ENCODE measurements around the gene ALS2CL.
A peak's percentile ranks its signal among the peaks of the same experiment; 100 is the strongest.

Gene ALS2CL

DNA sequence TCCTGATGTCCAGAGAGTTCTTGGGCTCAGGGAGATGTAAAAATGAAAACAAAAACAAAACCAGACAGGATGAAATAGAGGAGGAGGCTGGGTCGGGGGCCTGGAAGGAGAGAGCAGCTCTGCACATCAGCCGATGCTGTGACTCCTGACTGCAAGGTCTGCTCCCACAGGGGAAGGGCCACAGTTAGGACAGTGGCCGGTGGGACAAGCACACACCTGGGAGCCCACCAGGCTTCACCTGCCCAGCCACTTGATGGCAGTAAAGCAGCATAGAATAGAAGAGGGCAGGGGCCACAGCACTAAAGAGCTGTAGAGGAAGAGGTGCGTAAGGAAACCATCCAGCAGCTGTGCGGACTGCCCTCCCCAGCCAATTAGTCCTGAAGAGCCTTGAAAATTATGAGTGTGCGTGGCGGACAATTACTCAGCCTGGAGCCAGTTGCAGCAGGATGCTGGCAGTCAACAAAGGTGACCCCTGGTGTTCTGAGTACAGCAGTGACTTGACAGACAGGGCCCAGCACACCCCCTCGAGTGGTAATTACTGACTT lies 29.8 kb downstream of the ALS2CL start:
- peak; percentile 30 for DNase-seq (ENCODE audit: low read depth)
- no peak overlapping the region for H3K4me3 ChIP-seq (ENCODE audit: low read depth, low read length)
- TF ChIP-seq, protein P1, sequence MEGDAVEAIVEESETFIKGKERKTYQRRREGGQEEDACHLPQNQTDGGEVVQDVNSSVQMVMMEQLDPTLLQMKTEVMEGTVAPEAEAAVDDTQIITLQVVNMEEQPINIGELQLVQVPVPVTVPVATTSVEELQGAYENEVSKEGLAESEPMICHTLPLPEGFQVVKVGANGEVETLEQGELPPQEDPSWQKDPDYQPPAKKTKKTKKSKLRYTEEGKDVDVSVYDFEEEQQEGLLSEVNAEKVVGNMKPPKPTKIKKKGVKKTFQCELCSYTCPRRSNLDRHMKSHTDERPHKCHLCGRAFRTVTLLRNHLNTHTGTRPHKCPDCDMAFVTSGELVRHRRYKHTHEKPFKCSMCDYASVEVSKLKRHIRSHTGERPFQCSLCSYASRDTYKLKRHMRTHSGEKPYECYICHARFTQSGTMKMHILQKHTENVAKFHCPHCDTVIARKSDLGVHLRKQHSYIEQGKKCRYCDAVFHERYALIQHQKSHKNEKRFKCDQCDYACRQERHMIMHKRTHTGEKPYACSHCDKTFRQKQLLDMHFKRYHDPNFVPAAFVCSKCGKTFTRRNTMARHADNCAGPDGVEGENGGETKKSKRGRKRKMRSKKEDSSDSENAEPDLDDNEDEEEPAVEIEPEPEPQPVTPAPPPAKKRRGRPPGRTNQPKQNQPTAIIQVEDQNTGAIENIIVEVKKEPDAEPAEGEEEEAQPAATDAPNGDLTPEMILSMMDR (IDR thresholded peaks at IDR 0.05; ENCODE audit: control insufficient read depth, extremely low read depth, insufficient read depth): peak; percentile 41

GRCh38 chr3:46662771-46663551 lies 30.5 kb downstream of the ALS2CL start:
- TF ChIP-seq, protein P1 (IDR thresholded peaks at IDR 0.05; ENCODE audit: control insufficient read depth, extremely low read depth, insufficient read depth): no peak
- no peak for DNase-seq (ENCODE audit: low read depth)
- H3K4me3 ChIP-seq (ENCODE audit: low read depth, low read length): no peak overlapping the region

GRCh38 chr3:46661776-46662766 lies 31.4 kb downstream of the ALS2CL start:
- H3K4me3 ChIP-seq (ENCODE audit: low read depth, low read length): no peak overlapping the region
- no peak for DNase-seq (ENCODE audit: low read depth)
- TF ChIP-seq, protein P1 (IDR thresholded peaks at IDR 0.05; ENCODE audit: control insufficient read depth, extremely low read depth, insufficient read depth): no peak

- TF ChIP-seq, protein P1 (IDR thresholded peaks at IDR 0.05; ENCODE audit: control insufficient read depth, extremely low read depth, insufficient read depth): 0 out of 2 replicates have a peak, but pooled peaks have one; percentile 26
- H3K4me3 ChIP-seq (ENCODE audit: low read depth, low read length): no peak overlapping the region
- DNase-seq (ENCODE audit: low read depth): peak; percentile 50
Observed at GRCh38 chr3:46660543-46661523, 32.6 kb downstream of the ALS2CL start.

DNA sequence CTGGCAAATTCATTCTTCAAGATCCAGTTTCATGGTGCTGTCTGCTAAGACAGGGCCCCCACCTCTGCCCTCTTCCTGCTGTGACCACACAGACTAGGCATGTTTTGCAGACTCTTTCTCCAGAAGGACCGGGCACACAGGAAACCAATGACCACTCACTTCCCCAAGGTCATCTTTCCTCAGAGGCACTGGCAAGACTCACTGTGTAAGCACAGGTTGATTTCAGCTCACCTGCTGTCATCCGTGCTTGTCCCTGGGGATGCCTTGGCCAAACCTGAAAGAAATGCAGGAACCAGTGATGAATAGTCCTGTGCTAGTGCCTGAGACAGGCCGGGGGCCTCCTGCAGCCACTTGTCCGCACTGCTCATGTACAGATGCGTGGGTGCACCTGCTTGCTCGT lies 33.5 kb downstream of the ALS2CL start:
- TF ChIP-seq, protein P1 (IDR thresholded peaks at IDR 0.05; ENCODE audit: control insufficient read depth, extremely low read depth, insufficient read depth): no peak
- DNase-seq (ENCODE audit: low read depth): no peak
- no peak overlapping the region for H3K4me3 ChIP-seq (ENCODE audit: low read depth, low read length)

DNA sequence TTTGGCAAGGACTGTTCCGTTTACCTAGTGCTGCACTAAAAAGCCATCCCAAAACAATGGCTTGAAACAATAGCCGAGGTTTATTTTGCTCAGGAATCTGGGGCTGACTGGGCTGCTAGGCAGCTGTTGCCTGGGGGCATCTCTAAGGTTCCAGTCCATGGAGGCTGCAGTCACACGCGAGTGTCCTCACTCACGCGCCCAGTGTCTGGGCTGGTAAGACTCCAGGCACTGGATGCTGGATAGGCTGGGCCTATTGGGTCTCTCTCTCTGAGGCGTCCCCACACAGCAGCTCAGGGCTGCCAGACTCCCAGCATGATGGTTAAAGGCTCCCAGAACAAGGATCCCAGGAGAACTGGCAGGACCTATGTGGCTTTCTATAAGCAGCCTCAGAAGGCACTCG lies 34.2 kb downstream of the ALS2CL start:
- no peak overlapping the region for H3K4me3 ChIP-seq (ENCODE audit: low read depth, low read length)
- TF ChIP-seq, protein P1 (IDR thresholded peaks at IDR 0.05; ENCODE audit: control insufficient read depth, extremely low read depth, insufficient read depth): no peak
- no peak for DNase-seq (ENCODE audit: low read depth)

All from LNCaP clone FGC (cell line).